Neural crest cell (in vitro differentiated cells): ENCODE measurements around the gene C6orf136. TPM values are rescaled to one million over a fixed set of nuclear protein-coding genes. Genes with fewer than 3 reads are reported as not detected.

Experiments used
- DNase-seq: peaks from one replicate; pipeline ENCODE4 v3.0.0; 2021; ENCODE audit warnings: low read depth, mixed read lengths, low spot score
- H3K27ac Mint-ChIP-seq: one replicate; pipeline ENCODE4 v1.8.0; 2021; ENCODE audit warnings: mild to moderate bottlenecking, mixed read lengths; ENCODE audit not compliant: unreplicated experiment
- H3K27me3 Mint-ChIP-seq: 2 replicates; pipeline ENCODE4 v1.8.0; 2021; ENCODE audit warnings: low read depth, mild to moderate bottlenecking, mixed read lengths
- H3K36me3 Mint-ChIP-seq: 2 replicates; pipeline ENCODE4 v1.8.0; 2021; ENCODE audit warnings: low read depth, mild to moderate bottlenecking, mixed read lengths
- H3K4me1 Mint-ChIP-seq: 2 replicates; pipeline ENCODE4 v1.8.0; 2021; ENCODE audit warnings: mixed read lengths
- H3K4me3 Mint-ChIP-seq: one replicate; pipeline ENCODE4 v1.8.0; 2021; ENCODE audit warnings: mild to moderate bottlenecking, mixed read lengths
- H3K9me3 Mint-ChIP-seq: 2 replicates; pipeline ENCODE4 v1.8.0; 2021; ENCODE audit warnings: mixed read lengths
- CTCF ChIP-seq: fragments of 200-600 bp; sonication (generic); conservative IDR thresholded peaks from 2 replicates; pipeline ENCODE4 v1.5.0; 2021; ENCODE audit warnings: antibody characterized with exemption, mild to moderate bottlenecking
- total RNA-seq: library from RNA; stranded (reverse); gene quantifications from 2 replicates; pipeline ENCODE4 v1.2.1, GENCODE V29; 2021

Gene C6orf136
- total RNA-seq, 1 donor from 2014 or later: 17.4 TPM

DNA sequence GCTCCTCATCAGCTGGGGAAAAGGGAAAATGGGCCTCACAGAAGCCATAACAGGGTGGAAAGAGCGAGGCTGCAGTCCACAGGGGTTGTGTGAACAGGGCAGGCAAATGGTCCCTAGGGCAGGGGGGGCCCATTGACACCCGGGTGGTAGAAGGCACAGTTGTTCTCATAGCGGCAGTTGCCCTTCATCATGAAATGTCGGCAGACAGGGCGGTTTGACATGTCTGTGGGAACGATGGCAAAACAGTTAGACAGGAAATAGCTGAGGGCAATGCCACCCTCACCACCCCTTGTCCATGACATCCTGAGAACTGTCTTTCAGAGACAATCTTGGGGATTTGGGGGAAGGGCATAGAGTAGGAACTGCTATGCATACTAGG lies 45.5 kb upstream of the C6orf136 start:
- H3K36me3 Mint-ChIP-seq: peaks cover 41% of the 10 kb centered on the region
- peaks cover 5% of the 10 kb centered on the region for H3K4me1 Mint-ChIP-seq
- no peak for DNase-seq
- peaks cover 7% of the 10 kb centered on the region for H3K27me3 Mint-ChIP-seq
- no peaks in the 10 kb centered on the region for H3K9me3 Mint-ChIP-seq
- no peak overlapping the region for H3K27ac Mint-ChIP-seq
- H3K4me3 Mint-ChIP-seq: no peak overlapping the region
- no peak for TF ChIP-seq CTCF

- peaks cover 45% of the 10 kb centered on the region for H3K36me3 Mint-ChIP-seq
- no peak for DNase-seq
- peaks cover 5% of the 10 kb centered on the region for H3K4me1 Mint-ChIP-seq
- no peak for TF ChIP-seq CTCF
- H3K9me3 Mint-ChIP-seq: no peaks in the 10 kb centered on the region
- H3K27me3 Mint-ChIP-seq: peaks cover 7% of the 10 kb centered on the region
- H3K27ac Mint-ChIP-seq: no peak overlapping the region
- H3K4me3 Mint-ChIP-seq: no peak overlapping the region
These were observed 44.9 kb upstream of the C6orf136 start for GRCh38 chr6:30601815-30602641.

GRCh38 chr6:30603961-30604360 lies 43.0 kb upstream of the C6orf136 start:
- TF ChIP-seq CTCF: no peak
- peak overlapping the region; percentile 50 for H3K4me3 Mint-ChIP-seq
- H3K4me1 Mint-ChIP-seq: peaks cover 5% of the 10 kb centered on the region
- H3K9me3 Mint-ChIP-seq: no peaks in the 10 kb centered on the region
- no peak for DNase-seq
- H3K27ac Mint-ChIP-seq: no peak overlapping the region
- peaks cover 6% of the 10 kb centered on the region for H3K27me3 Mint-ChIP-seq
- H3K36me3 Mint-ChIP-seq: peaks cover 52% of the 10 kb centered on the region

DNA sequence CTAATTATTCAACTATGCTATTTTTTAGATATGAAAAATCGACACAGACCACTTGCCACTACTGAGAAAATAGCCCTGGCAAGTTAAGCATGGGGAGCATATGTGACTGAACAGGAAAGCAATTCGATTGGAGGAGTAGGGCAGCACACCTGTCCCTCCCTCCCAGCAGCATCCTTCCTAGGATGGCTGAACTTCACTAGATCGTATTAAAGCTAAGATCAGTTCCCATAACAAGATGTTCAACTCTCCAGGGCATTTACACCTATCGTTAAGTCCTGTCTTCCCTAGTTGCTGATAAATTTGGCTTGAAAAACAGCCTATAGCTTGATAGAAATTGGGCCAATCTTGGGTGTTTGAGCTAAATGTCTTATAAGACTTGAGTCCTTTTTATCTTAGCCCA lies 36.9 kb upstream of the C6orf136 start:
- DNase-seq: no peak
- Mint-ChIP-seq H3K36me3 (peaks cover 39% of the 10 kb centered on the region), H3K4me1 (peaks cover 48% of the 10 kb centered on the region), H3K27me3 (peaks cover 13% of the 10 kb centered on the region), H3K4me3 (peak overlapping the region; percentile 29), H3K27ac (no peak overlapping the region), H3K9me3 (no peaks in the 10 kb centered on the region)
- no peak for TF ChIP-seq CTCF

- Mint-ChIP-seq H3K4me3 (peak overlapping the region; percentile 32), H3K4me1 (peaks cover 60% of the 10 kb centered on the region), H3K27me3 (peaks cover 24% of the 10 kb centered on the region), H3K36me3 (peaks cover 43% of the 10 kb centered on the region), H3K27ac (no peak overlapping the region), H3K9me3 (no peaks in the 10 kb centered on the region)
- DNase-seq: no peak
- TF ChIP-seq CTCF: no peak
These were observed 35.6 kb upstream of the C6orf136 start for GRCh38 chr6:30611150-30611855.
